SK-N-SH (cell line): Measurements from ENCODE around the gene C10orf143.

Experiments
- CHD2 ChIP-seq: fragments of 150-350 bp; IDR thresholded peaks from 2 replicates; pipeline ENCODE4 v1.6.1; 2018; ENCODE audit warnings: low read length; ENCODE audit not compliant: partially characterized antibody
- RAD21 ChIP-seq: IDR thresholded peaks from 2 replicates; pipeline ENCODE4 v1.6.1; 2012; ENCODE audit warnings: mild to moderate bottlenecking, low read length
- TF ChIP-seq, protein P1 (sequence below): fragments of 200-600 bp; sonication (generic); IDR thresholded peaks from 2 replicates; pipeline ENCODE4 v1.6.1; 2017; ENCODE audit warnings: antibody characterized with exemption, mild to moderate bottlenecking, moderate library complexity
- TF ChIP-seq, protein P2 (sequence below): IDR thresholded peaks from 2 replicates; pipeline ENCODE4 v1.4.0; 2012; ENCODE audit warnings: low read depth, borderline replicate concordance

DNA sequence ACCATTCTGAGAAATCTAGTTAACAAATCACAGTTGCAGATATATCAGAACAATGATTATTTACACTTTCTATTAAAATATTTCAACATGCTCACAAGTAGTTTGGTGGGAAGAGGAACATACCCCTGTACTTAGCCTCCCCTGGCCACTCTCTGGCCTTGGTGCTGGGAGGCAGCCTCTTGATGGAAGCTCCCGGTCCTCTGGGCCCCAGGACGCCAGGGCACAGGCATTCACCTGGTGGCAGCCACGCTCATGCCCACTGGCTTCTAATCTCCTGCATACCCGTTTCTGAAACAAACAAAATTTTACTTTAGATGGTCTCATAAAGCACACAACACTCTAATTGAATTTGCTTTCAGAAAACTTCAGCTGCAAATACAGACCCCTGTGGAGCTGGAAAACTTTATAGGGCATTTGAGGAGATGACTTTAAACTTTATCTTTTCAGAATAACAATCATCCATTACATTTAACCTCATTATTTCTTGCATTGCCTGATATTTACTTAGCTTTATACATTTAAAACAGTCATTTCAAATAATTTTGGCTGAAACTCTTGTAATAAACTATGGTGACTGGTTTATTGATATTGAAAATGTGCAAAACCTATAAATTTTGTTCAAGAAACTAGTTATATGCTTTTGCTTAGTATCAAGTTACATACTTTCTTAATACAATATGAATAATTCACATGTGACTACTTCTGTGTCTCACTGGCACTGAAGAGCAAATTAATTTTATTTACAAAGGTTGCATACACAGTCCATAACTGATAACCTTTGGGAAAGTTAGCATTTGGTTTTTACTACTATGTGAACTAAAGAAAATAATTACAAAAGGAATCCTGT, 30.8 kb downstream of the C10orf143 start:
- TF ChIP-seq, protein P1, sequence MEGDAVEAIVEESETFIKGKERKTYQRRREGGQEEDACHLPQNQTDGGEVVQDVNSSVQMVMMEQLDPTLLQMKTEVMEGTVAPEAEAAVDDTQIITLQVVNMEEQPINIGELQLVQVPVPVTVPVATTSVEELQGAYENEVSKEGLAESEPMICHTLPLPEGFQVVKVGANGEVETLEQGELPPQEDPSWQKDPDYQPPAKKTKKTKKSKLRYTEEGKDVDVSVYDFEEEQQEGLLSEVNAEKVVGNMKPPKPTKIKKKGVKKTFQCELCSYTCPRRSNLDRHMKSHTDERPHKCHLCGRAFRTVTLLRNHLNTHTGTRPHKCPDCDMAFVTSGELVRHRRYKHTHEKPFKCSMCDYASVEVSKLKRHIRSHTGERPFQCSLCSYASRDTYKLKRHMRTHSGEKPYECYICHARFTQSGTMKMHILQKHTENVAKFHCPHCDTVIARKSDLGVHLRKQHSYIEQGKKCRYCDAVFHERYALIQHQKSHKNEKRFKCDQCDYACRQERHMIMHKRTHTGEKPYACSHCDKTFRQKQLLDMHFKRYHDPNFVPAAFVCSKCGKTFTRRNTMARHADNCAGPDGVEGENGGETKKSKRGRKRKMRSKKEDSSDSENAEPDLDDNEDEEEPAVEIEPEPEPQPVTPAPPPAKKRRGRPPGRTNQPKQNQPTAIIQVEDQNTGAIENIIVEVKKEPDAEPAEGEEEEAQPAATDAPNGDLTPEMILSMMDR: no peak
- TF ChIP-seq CHD2 (no peak), RAD21 (no peak)
- TF ChIP-seq, protein P2, sequence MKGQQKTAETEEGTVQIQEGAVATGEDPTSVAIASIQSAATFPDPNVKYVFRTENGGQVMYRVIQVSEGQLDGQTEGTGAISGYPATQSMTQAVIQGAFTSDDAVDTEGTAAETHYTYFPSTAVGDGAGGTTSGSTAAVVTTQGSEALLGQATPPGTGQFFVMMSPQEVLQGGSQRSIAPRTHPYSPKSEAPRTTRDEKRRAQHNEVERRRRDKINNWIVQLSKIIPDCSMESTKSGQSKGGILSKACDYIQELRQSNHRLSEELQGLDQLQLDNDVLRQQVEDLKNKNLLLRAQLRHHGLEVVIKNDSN: no peak
